ENCODE measurements around the gene MAPKAPK2. TPM values are rescaled to one million over a fixed set of nuclear protein-coding genes. Genes with fewer than 3 reads are reported as not detected.

MAPKAPK2 gene
- polyA plus RNA-seq, 1 of the 3 experiments (the other 2 are of a cell fraction) = 46.8 TPM

- peak overlapping the region; percentile 45 to 69 for H3K27ac ChIP-seq (ENCODE audit: low read depth in 2 of 2, low read length in 1 of 2)
- H3K4me1 ChIP-seq (ENCODE audit: control insufficient read depth in 1 of 2, insufficient read depth in 2 of 2, low read depth in 1 of 2, low read length in 1 of 2) = peaks cover 43 to 51% of the 10 kb centered on the region in 2 experiments
- DNase-seq = no peak
- 72% methylated on average over 10 of the region's 10 CpGs for WGBS (ENCODE audit: low lambda C conversion rate)
- H3K9me2 ChIP-seq = no peaks in the 10 kb centered on the region
- ChIA-PET CTCF (interaction anchor here (1.2 to 2.9 kb wide), 4 partner anchors 13 to 254 kb away, joined by 3 to 13 read pairs (median 4); partner anchors contain the start of gene PIGR), POLR2A (no interaction called here)
- peak overlapping the region; percentile 75 for H3K4me2 ChIP-seq
- peaks cover 99% of the 10 kb centered on the region for H4K20me1 ChIP-seq (ENCODE audit: insufficient read depth)
- no peak overlapping the region for H2AFZ ChIP-seq (ENCODE audit: low read depth)
- peaks cover 100% of the 10 kb centered on the region for H3K79me2 ChIP-seq (ENCODE audit: insufficient read depth)
- no peaks in the 10 kb centered on the region for H3K27me3 ChIP-seq (ENCODE audit: insufficient read depth)
- H3K4me3 ChIP-seq (ENCODE audit: low read depth in 2 of 2, low read length in 1 of 2) = no peak overlapping the region
- H3K9ac ChIP-seq = no peak overlapping the region
- peaks cover 7 to 11% of the 10 kb centered on the region in 2 experiments for H3K36me3 ChIP-seq (replicated peaks in 1 of 2; ENCODE audit: control insufficient read depth in 1 of 2, insufficient read depth in 2 of 2, low read length in 1 of 2)
- H3K9me3 ChIP-seq = no peaks in the 10 kb centered on the region
- TF ChIP-seq JUND (IDR thresholded peaks at IDR 0.05) = no peak
- TF ChIP-seq TCF12 (IDR thresholded peaks at IDR 0.05) = 0 out of 2 replicates have a peak, but pooled peaks have one; percentile 15
- TF ChIP-seq MEF2A (IDR thresholded peaks at IDR 0.05; ENCODE audit: borderline replicate concordance, low read depth) = peak; percentile 89; the same call in 1 of the 2 replicates
- no peaks in the 10 kb centered on the region for H3F3A ChIP-seq (replicated peaks; ENCODE audit: insufficient read depth)
These were observed 8.3 kb downstream of the MAPKAPK2 start for GRCh38 chr1:206693029-206693428.

- H3F3A ChIP-seq (replicated peaks; ENCODE audit: insufficient read depth) = no peaks in the 10 kb centered on the region
- peaks cover 100% of the 10 kb centered on the region for H3K79me2 ChIP-seq (ENCODE audit: insufficient read depth)
- H3K9ac ChIP-seq = no peak overlapping the region
- ChIA-PET POLR2A (no interaction called here), CTCF (interaction anchor here (1.3 to 1.6 kb wide), 3 partner anchors 13 to 218 kb away, joined by 3 to 5 read pairs (median 4); no protein-coding TSS in a partner anchor)
- no peaks in the 10 kb centered on the region for H3K27me3 ChIP-seq (ENCODE audit: insufficient read depth)
- H2AFZ ChIP-seq (ENCODE audit: low read depth) = no peak overlapping the region
- H3K36me3 ChIP-seq (replicated peaks in 1 of 2; ENCODE audit: control insufficient read depth in 1 of 2, insufficient read depth in 2 of 2, low read length in 1 of 2) = peaks cover 10 to 11% of the 10 kb centered on the region in 2 experiments
- H3K4me3 ChIP-seq (ENCODE audit: low read depth in 2 of 2, low read length in 1 of 2) = no peak overlapping the region
- H4K20me1 ChIP-seq (ENCODE audit: insufficient read depth) = peaks cover 99% of the 10 kb centered on the region
- TF ChIP-seq FOXM1 (IDR thresholded peaks at IDR 0.05; ENCODE audit: low read depth) = no peak
- no peak for TF ChIP-seq REST (IDR thresholded peaks at IDR 0.05; ENCODE audit: low read depth, low read length)
- no peak for TF ChIP-seq RCOR1 (IDR thresholded peaks at IDR 0.05; ENCODE audit: low read length)
- no peak for TF ChIP-seq ELF1 (IDR thresholded peaks at IDR 0.05)
- no peak for TF ChIP-seq TCF12 (IDR thresholded peaks at IDR 0.05)
- TF ChIP-seq NRF1 (IDR thresholded peaks at IDR 0.05; ENCODE audit: low read depth, low read length) = no peak
- no peak for TF ChIP-seq GATA2 (CRISPR knock-in tag; IDR thresholded peaks at IDR 0.05)
- TF ChIP-seq FOSL2 (IDR thresholded peaks at IDR 0.05; ENCODE audit: borderline replicate concordance, low read depth) = no peak
- no peak for TF ChIP-seq MEF2A (IDR thresholded peaks at IDR 0.05; ENCODE audit: borderline replicate concordance, low read depth)
- no peak for TF ChIP-seq JUND (IDR thresholded peaks at IDR 0.05)
- TF ChIP-seq PBX3 (IDR thresholded peaks at IDR 0.05) = no peak
- no peak for TF ChIP-seq EP300 (IDR thresholded peaks at IDR 0.05; ENCODE audit: borderline replicate concordance in 1 of 2, low read depth in 1 of 2, low read length in 1 of 2)
- no peak for TF ChIP-seq EZH2phosphoT487 (IDR thresholded peaks at IDR 0.05; ENCODE audit: borderline replicate concordance, low read depth)
- peaks cover 40 to 48% of the 10 kb centered on the region in 2 experiments for H3K4me1 ChIP-seq (ENCODE audit: control insufficient read depth in 1 of 2, insufficient read depth in 2 of 2, low read depth in 1 of 2, low read length in 1 of 2)
- no peaks in the 10 kb centered on the region for H3K9me2 ChIP-seq
- DNase-seq = no peak
- H3K27ac ChIP-seq (ENCODE audit: low read depth in 2 of 2, low read length in 1 of 2) = peak overlapping the region; percentile 45 to 69; a peak in 3 of 4 replicates
- WGBS (ENCODE audit: low lambda C conversion rate) = 86% methylated on average over 7 of the region's 7 CpGs
- no peaks in the 10 kb centered on the region for H3K9me3 ChIP-seq
- peak overlapping the region; percentile 75 for H3K4me2 ChIP-seq
These were observed 8.9 kb downstream of the MAPKAPK2 start for GRCh38 chr1:206693592-206693991.

Measured in SK-N-SH (cell line).